Measurements from ENCODE around the gene BYSL. TPM values are rescaled to one million over a fixed set of nuclear protein-coding genes. Genes with fewer than 3 reads are reported as not detected.

Gene BYSL
- total RNA-seq, 4 donors from 2014 or later, result 4.4 to 12.4 (median 6.1) TPM

DNA sequence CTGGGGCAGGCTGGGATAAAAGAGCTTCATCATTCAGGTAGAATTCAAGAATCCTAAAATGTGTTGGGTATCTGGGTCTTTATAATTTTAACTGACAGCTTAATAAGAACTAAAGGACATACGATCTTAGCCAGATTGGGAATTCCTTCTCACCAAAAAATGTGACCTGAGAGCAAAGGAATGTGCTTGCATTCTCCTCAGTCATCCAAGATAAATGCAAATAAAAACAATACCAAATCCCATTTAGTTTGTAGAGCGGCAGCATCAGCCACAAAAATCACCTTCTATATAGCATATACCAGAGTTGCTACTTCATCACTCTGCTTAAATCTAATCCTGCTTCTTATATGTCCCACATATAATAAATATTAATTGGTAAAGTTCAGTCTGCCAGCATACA, 43.1 kb upstream of the BYSL start:
- Histone ChIP-seq H3K36me3 (no peaks in the 10 kb centered on the region), H3K4me3 (no peak overlapping the region), H3K27ac (no peak overlapping the region), H3K4me1 (no peaks in the 10 kb centered on the region), H3K9me3 (no peaks in the 10 kb centered on the region), H3K27me3 (no peaks in the 10 kb centered on the region)
- TF ChIP-seq POLR2A (IDR thresholded peaks at IDR 0.05), result no peak
- TF ChIP-seq CTCF (IDR thresholded peaks at IDR 0.05), result no peak
- DNase-seq, result no peak

GRCh38 chr6:41878961-41879405, 42.3 kb upstream of the BYSL start:
- no peak for DNase-seq
- H3K27ac ChIP-seq, result no peak overlapping the region

GRCh38 chr6:41881506-41881905, 39.8 kb upstream of the BYSL start:
- TF ChIP-seq POLR2A (IDR thresholded peaks at IDR 0.05) (no peak), CTCF (IDR thresholded peaks at IDR 0.05) (no peak)
- no peak overlapping the region for H3K4me3 ChIP-seq
- H3K9me3 ChIP-seq, result no peaks in the 10 kb centered on the region
- H3K36me3 ChIP-seq, result no peaks in the 10 kb centered on the region
- no peak for DNase-seq
- no peak overlapping the region for H3K27ac ChIP-seq
- no peaks in the 10 kb centered on the region for H3K27me3 ChIP-seq
- H3K4me1 ChIP-seq, result no peaks in the 10 kb centered on the region

More at GRCh38 chr6:41878961-41879405, 42.3 kb upstream of the BYSL start:
- Histone ChIP-seq H3K4me1 (no peaks in the 10 kb centered on the region), H3K9me3 (no peaks in the 10 kb centered on the region), H3K27me3 (no peaks in the 10 kb centered on the region), H3K36me3 (no peaks in the 10 kb centered on the region), H3K4me3 (no peak overlapping the region)
- TF ChIP-seq CTCF (IDR thresholded peaks at IDR 0.05) (no peak), POLR2A (IDR thresholded peaks at IDR 0.05) (no peak)

DNA sequence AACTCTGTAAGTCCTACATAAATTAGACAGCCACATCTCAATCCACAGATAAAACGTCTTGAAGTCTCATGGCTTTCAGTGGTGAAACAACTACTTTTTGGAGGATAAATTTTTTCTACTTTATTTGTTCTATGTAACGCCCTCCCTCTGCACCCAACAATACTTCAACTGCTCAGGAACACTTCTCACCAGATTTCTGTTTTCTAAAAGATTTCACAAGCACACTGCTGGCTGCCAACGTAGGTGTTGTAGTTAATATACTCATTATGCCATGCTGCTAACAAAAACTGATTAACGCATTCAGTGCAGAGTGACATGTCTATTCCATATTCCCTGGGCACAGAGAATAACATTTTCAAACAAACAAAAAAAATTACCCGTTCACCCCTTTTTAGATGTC, 36.3 kb upstream of the BYSL start:
- Histone ChIP-seq H3K27ac (no peak overlapping the region), H3K9me3 (no peaks in the 10 kb centered on the region), H3K36me3 (no peaks in the 10 kb centered on the region), H3K4me1 (no peaks in the 10 kb centered on the region), H3K4me3 (no peak overlapping the region), H3K27me3 (no peaks in the 10 kb centered on the region)
- TF ChIP-seq CTCF (IDR thresholded peaks at IDR 0.05) (no peak), POLR2A (IDR thresholded peaks at IDR 0.05) (no peak)
- DNase-seq, result no peak

DNA sequence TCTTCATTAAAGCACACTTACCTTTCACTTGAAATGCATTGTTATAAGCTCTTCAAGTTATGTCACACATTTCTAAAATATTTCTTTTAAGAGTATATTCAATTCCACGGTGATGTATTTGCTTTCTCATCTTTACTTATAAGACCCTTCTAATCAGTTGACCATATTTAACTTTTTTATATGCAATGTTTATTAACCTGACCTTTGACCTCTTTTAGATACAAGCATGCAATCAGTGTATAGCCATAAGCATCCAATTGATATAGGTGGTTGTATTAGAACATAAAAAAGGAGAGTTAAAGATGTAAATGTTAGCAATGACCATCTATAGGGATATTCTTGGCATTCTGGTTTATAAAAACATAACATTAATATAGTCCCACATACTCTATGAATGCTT, 35.4 kb upstream of the BYSL start:
- no peak for TF ChIP-seq CTCF (IDR thresholded peaks at IDR 0.05)
- TF ChIP-seq POLR2A (IDR thresholded peaks at IDR 0.05), result no peak
- Histone ChIP-seq H3K36me3 (no peaks in the 10 kb centered on the region), H3K4me1 (no peaks in the 10 kb centered on the region), H3K4me3 (no peak overlapping the region), H3K9me3 (no peaks in the 10 kb centered on the region), H3K27ac (no peak overlapping the region), H3K27me3 (no peaks in the 10 kb centered on the region)
- no peak for DNase-seq

GRCh38 chr6:41887331-41887751, 34.0 kb upstream of the BYSL start:
- H3K27me3 ChIP-seq, result no peaks in the 10 kb centered on the region
- no peaks in the 10 kb centered on the region for H3K9me3 ChIP-seq
- TF ChIP-seq CTCF (IDR thresholded peaks at IDR 0.05), result no peak
- no peak for TF ChIP-seq POLR2A (IDR thresholded peaks at IDR 0.05)
- DNase-seq, result no peak
- H3K4me3 ChIP-seq, result no peak overlapping the region
- H3K4me1 ChIP-seq, result no peaks in the 10 kb centered on the region
- no peaks in the 10 kb centered on the region for H3K36me3 ChIP-seq
- no peak overlapping the region for H3K27ac ChIP-seq
